Measurements from ENCODE around the gene GAS7. TPM values are rescaled to one million over a fixed set of nuclear protein-coding genes. Genes with fewer than 3 reads are reported as not detected.

Gene GAS7
- polyA plus RNA-seq, 3 donors, result 13.7 to 16.6 (median 16.1) TPM

DNA sequence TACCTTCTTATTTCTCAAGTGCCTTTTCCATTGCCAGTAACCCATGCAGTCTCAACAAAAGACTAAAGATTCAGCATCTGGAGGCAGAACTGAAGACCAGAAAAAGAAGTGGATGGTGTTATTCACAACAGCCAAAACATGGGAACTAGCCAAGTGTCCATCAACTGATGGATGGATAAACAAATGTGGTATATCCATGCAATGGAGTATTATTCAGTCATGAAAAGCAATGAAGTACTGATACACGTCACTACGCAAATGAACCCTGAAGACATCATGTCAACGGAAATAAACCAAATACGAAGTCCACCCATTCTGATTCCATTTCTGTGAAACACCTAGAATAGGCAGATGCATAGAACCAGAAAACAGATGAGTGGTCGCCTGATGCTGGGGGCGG, 25.6 kb downstream of the GAS7 start:
- DNase-seq (ENCODE audit: low read depth in 3 of 3, low spot score in 2 of 3), result no peak

DNA sequence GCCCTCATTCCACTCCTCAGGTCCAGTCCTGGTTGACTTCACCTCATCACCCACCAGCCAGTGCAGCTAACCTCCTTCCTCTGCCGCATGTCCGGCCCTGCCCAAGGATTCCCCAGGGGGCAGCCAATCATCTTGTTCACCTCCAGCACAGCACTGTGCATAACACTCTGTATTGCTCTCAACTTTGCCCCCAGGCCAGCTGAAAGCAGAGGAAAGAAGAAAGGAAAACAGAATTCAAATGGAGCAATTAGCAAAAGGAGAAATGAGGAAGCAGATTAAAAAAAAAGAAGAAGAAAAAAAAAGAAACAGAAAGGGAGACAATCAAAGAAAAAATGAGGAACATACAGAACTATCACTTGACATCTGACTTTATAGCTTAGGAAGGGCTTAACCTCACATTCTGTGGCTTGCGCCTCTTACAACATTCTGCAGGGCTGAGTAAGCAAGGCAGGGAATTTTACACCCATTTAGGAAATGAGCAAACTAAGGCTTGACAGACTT, 26.1 kb downstream of the GAS7 start:
- no peak for DNase-seq (ENCODE audit: low read depth in 3 of 3, low spot score in 2 of 3)

DNA sequence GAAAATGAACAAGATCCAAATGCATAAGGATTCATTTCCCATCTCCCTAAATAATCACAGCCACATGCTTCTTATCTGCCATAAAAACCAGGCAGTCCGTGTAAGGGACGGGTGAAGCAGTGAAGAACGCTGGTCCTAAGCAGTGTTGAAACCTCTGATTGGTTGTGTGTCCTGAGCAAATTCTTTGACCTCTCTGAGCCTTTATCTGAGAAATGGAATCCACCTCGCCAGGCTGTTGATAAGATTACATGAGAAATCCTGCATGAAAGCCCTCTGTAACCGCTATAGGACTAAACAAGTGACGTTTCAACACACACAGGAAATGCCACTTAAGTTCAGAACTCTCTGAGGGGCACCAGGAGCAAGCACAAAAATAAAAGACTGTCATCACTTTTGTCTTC, 26.8 kb downstream of the GAS7 start:
- no peak for DNase-seq (ENCODE audit: low read depth in 3 of 3, low spot score in 2 of 3)

DNA sequence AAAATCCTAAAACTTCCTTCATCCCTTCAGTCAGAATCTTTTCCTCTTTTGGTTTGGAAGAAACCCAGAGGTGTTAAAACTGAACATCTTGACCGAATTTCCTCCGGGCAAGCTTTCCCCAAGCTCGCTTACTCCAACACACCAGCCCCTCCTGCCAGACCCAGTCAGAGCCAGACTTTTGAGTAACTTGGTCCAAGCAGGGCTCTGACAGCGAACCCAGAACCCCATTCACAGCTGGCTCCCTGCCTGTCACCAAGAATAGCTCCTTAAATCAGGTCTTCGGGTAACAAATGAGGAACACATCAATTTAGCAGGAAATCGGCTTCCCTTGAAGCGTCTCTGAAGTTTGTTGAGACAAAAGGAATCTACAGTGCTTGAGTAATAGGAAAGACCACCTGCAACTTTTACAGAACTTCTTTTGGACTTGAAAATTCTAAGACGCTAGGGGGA, 27.3 kb downstream of the GAS7 start:
- DNase-seq (ENCODE audit: low read depth in 3 of 3, low spot score in 2 of 3), result no peak

DNA sequence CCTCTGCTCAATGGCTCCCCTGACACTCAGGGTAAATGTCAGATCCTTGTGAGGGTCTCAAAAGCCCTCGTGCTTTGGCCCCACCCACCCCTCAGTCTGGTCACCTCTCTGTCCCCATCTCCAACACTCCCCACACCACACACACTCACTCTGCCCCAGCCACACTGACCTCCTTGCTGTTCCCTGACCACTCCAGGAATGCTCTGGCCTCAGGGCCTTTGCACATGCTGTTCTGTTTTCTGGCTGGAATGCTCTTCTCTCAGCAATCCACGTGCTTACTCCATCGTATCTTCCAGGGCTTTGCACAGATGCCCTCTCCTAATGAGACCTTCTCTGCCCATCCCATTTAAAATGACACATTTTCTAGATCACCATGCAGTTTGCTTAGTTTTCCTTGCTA, 28.2 kb downstream of the GAS7 start:
- no peak for DNase-seq (ENCODE audit: low read depth in 3 of 3, low spot score in 2 of 3)

DNA sequence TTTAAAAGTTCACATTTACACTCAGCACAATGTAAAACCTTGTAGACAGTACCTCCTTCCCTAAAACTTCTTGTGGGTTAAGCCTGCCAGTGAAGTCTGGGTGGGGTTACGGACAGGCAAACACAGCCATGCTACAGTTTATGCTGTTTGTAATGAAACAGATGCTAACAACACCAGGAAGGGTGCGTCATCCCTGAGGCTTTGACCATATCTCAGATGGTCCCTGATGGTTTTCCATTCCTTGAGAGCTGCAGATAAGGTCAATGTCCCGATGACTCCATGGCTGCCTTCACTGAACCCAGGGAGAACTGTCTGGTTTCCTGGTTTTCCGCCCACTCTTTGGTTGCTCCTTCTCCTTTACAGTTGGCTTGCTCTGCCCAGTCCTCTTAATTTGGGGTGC, 29.1 kb downstream of the GAS7 start:
- no peak for DNase-seq (ENCODE audit: low read depth in 3 of 3, low spot score in 2 of 3)

DNA sequence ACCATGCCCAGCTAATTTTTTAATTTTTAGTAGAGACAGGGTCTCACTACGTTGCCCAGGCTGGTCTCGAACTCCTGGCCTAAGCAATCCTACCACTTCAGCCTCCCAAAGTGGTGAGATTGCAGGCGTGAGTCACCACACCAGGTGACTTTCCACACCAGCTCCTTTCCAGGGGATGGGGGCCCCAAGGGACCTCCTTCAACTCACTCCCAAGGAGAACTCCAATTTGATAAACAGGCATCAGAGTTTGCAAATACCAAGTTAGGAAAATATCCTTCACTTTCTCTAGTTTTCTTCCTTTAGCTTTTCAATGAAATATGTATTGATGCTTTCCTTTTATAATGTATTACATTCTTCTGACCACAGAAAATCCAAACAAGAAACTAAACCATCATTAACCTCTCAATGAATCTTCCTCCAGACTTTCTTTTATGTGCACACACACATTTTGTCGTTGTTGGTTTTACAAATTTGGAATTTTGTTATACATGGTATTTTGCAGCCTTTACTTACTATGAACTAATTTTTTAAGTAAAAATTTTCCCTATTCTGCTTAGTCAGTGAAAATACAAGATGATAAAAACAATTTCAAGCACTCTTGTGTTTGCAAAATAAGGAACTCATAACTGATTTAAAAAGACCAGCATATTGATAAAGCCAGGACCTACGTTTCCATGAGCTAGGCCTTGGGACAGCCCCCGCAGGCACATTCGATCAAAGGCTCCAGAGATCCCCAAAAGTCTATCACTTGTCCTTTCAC, 32.0 kb downstream of the GAS7 start:
- no peak for DNase-seq (ENCODE audit: low read depth in 3 of 3, low spot score in 2 of 3)

DNA sequence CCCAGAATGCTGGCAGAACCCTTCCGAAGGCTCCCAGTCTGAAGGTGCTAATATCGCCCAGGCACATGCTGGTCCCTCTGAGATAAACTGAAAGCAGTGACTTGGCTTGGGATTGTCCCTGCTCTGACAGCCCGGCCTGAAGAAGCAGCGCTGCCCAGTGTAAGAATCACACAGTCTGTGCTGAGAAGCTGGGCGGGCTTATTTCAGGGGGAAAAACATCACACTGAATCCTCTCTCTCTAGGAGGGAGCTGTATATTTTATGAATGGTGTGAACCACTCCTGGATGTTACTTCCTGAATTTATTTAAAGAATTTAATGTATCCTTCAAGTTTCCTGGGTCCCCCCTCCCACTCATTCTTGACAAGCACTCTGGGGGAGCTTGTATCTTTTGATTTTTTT, 36.3 kb downstream of the GAS7 start:
- no peak for DNase-seq (ENCODE audit: low read depth in 3 of 3, low spot score in 2 of 3)

DNA sequence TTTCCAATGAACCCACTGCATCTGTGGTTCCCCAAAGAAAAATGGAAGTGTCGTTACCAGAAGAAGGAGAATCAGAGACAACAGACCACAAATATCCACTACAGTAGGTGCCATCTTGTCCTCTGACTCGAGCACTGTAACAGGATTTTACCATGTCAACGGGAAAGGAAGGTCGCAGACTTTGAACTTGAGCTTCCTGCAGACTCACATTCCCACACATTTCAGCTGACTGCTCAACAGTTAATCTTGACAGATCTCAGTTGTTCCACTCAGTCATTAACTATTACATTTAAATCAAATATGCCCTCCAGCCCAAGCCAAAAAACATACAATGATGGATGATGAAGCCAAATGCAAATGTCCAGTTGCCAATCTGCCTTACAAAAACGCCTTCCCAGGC, 37.0 kb downstream of the GAS7 start:
- DNase-seq (ENCODE audit: low read depth in 3 of 3, low spot score in 2 of 3), result no peak

DNA sequence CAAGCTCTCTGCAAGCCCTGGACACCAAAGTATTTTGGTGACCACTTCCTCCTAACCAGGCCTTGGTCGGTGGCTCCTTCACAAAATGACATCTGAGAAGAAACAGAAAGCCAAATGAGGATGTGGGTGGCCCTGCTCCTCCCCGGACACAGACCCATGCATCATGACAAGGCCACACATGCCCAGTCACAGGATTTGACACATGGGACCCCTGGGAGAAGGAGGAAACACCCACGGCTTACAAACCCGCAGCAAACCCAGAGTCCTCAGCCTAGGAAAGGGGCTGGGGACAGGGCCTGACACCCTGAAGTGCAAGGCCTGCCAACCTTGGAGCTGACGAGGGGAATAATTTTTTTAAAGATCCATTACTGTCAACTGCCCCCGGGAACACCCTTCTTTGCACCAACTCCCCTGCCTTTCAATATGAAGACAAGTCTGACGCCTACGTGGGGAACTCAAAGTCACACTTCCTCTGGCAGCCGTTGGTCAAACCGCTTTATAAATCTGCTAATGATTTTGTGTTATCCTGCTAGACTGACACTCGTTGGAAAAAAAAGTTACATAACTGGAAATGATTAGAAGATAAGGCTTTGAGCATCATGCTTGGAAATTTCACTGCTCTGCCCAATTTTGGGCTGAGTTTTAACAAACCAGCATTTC, 41.3 kb downstream of the GAS7 start:
- DNase-seq (ENCODE audit: low read depth in 3 of 3, low spot score in 2 of 3), result no peak

DNA sequence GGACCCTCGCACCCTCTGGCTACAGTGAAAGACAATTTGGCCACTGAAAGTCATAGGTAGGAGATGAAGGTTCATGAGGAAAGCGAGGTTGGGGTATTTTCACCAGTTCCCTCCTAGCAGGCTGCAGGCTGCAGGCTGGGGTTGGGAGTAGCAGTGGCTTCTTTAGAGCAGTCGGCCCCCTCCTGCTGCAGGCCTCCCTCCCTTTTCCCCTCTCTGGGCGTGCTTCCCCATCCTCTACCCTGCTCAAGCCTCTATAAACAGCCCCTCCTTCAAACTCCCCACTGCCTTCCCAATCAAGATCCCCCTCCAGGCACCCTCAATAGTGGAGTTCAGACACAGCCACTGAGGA, 41.8 kb downstream of the GAS7 start:
- DNase-seq (ENCODE audit: low read depth in 3 of 3, low spot score in 2 of 3), result no peak

DNA sequence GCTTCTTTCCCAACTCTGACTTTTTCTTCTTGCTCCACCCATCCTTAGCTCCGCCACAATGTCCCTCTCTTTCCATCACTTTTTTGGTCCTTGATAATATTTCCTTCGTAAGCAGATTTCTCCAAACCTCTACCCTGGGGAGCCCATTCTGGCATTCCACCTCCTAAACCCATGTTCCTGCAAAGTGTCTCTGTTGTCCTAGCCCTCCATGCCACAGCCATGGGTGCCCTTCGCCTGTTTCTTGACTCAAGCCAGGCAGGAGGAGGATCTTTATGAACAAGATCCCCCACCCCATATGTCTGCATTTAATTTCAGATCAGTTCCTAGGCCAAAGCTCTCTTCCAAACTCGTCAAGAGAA, 42.4 kb downstream of the GAS7 start:
- no peak for DNase-seq (ENCODE audit: low read depth in 3 of 3, low spot score in 2 of 3)

DNA sequence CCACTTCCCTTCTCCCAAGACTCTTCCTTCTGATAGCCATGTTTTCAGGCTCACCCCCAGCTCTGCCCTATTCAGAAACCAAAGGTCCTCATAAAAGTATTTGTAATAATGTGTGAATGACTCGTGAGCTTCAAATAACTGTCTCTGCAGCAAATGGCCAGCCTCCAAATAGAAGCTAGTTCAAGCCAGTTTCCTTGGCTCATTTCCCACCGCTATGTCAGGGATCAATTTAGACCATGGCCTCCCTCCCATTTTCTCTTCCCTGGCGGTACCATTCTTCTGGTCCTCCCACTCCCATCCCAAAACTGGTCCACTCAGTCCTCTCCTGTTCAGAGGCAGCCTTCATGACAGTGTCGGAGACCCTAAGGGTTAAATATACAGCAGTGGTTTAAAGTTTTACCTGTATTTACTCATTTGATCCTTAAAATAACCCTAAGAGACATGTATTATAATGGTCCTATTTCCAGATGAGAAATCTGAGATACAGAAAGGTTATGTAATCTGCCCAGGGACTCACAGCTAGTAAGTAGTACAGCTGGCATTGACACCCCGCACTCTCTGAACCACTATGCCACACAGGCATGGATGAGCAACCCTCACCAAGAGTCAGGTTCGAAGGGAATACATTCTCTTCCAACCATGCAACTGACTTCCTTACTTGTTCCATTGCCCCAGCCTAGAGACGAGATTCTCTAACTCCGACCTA, 42.9 kb downstream of the GAS7 start:
- no peak for DNase-seq (ENCODE audit: low read depth in 3 of 3, low spot score in 2 of 3)

DNA sequence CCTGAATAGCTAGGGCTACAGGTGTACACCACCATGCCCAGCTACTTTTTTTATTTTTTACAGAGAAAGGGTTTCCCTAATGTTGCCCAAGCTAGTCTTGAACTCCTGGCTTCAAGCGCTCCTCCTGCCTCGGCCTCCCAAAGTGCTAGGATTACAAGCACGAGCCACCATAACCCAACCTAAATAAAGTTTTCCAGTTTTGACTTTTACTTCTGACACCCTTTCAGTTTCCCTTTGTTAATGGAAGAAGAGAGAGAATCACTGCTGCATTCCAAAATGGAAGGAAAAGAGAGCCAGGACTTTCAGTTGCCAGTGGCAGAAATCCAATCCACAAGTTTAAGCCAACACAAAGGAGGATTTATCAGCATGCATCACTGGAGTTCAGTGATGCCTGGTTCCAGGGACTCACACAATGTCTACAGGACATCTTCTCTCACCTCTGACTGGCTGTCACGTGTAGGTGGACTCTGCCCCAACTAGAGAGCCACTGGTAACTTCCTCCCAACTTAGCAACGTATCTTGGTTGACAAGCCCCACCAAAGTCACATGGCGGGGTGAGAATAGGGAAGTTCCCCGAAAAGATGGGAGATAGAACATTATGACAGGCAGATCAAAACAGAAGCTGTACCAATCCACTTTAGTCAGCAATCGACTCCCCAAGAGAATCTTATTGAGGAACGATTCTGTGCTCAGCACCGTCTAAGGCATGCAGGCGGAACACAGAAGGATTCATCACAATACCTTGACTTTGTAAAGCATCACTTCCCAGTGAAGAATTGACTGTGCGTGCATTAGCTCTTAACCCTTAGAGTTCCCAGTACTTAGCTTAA, 46.5 kb downstream of the GAS7 start:
- DNase-seq (ENCODE audit: low read depth in 3 of 3, low spot score in 2 of 3), result no peak

DNA sequence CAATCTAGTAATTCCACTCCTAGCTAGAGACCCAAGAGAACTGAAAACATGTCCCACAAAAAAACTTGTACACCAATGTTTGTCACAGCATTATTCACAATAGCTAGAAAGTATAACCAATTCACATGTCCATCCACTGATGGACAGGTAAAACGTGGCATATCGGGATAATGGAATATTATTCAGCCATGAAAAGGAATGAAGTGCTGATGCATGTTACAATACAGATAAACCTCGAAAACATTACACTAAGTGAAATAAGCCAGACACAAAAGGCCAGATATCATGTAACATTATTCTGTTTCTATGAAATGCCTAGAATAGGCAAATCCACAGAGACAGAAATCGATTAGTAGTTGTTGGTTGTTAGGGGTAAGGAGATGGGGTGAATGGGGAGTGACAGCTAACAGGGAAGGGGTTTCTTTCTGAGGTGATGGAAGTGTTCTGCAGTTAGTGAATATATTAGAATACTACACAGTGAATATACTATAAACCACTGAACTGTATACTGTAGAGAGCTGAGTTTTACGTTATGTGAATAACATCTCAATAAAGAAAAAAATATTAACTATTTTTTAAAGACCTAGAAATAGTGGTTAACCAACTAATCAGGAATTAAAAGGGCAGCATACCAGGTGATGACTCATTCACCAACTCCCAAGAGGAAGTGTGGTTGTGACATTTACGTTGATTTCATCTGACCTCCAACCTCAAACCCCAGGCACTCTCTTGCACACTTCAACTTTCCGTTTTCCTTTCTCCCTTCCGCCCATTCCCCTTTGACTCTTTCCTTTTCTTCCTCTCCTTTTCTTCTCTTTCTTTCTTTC, 48.6 kb downstream of the GAS7 start:
- no peak for DNase-seq (ENCODE audit: low read depth in 3 of 3, low spot score in 2 of 3)

DNA sequence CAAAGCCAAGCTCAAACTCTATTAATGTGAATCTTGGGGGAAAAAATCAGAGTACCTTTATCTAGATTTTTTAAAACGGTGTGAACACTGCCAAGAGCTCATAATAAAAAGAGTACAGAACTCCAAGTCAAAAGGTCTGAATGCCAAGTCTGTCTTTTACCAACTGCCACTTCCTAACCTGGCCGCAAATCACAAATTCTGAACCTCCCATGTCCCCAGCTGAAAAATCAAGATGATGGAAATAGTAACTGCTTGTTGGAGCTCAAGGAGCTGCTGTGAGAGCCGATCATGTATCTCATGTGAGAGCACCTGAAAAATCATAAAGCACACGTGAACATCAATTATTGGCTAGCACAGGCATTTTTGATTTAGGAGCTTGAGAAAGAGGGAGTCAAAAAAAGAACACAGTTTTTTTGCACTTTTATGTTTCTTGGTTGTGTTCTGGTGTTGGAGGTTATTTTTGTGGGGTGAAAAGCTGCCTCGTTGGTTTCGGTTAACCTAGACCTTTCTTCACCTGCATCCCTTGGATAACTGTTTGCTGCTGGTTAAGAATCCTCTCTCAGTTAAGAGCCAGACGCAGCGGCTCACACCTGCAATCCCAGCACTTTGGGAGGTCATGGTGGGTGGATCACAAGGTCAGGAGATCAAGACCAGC, 50.5 kb downstream of the GAS7 start:
- DNase-seq (ENCODE audit: low read depth in 3 of 3, low spot score in 2 of 3), result no peak

DNA sequence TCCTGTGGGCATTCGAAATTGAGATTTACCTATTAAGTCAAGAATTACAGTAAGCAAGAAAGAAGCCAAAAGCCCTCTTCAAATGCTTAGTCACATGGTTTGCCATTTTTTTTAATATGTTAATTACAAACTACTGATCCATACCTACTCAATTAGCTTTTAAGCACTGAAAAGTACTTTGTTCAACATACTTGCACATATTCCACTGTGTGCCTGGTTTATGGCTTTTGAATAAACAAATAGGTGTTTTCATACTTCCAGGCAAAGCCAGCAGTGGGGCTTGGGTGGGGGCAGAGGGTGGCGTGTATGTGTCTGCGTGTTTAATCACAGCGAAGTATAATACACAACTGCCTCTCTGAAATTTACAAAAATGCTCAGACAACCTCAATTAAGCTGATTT, 51.4 kb downstream of the GAS7 start:
- DNase-seq (ENCODE audit: low read depth in 3 of 3, low spot score in 2 of 3), result no peak

DNA sequence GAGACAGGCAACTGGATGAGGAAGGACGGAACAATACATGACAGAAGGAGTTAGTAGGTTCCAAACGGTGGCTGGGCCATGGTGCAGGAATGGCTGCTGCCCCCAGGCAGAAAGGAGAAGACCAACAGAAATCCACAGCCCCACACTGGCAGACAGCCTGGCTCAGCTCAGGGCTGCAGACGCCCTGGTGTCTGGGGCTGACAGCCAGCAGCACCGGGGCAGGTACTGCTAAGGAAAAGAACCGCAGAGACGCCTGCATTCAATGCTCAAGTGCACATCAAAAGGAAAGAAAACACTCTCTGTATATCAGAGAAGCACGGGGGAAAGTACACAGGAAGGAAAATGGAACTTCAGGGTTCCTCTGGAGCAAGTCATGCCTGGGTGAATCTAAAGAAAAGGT, 53.4 kb downstream of the GAS7 start:
- DNase-seq (ENCODE audit: low read depth in 3 of 3, low spot score in 2 of 3), result no peak

DNA sequence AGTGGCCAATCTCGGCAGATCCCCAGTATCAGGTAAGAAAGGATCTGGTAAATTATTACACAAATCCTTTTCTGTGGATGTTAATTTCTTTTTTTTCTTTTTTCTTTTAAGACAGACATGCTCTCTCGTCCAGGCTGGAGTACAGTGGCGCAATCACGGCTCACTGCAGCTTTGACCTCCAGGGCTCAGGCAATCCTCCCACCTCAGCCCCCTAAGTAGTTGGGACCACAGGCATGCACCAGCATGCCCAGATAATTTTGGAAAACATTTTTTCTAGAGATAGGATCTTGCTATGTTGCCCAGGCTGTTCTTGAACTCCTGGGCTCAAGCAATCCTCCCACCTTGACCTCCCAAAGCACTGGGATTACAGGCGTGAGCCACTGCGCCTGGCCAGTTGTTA, 54.0 kb downstream of the GAS7 start:
- DNase-seq (ENCODE audit: low read depth in 3 of 3, low spot score in 2 of 3), result no peak

DNA sequence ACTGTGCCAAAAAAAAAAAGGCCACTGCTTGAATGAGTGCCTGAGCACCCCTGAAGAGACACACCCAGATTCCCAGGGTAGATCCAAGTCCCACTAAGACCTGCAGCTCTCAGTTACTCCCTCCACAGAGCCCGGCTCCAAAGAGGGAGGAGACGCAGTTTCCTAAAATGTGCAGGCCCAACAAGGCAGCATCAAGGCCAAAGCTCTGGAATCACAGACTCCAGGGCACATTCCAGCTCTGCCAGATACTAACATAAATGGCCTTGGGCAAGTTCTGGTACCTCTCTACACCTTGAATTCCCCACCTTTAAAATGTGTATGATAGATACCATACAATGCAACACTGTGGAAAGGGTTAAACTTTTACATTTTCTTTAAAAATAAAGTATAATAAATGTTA, 57.0 kb downstream of the GAS7 start:
- DNase-seq (ENCODE audit: low read depth in 3 of 3, low spot score in 2 of 3), result no peak

All from right renal cortex interstitium (tissue), 3 donors.